Hematopoietic multipotent progenitor cell treated with erythropoietin and hydrocortisone succinate and interleukin-3 and kit ligand, for 17 days (in vitro differentiated cells): Measurements from ENCODE around the gene RSPH6A.

Experiments used
- DNase-seq: peaks from one replicate; pipeline ENCODE4 v3.0.0-alpha.2; 2015; ENCODE audit warnings: low spot score

RSPH6A gene

GRCh38 chr19:45814851-45815480, at the start of gene RSPH6A:
Gene RSPH6A, minus strand, starts transcription at chr19:45815308. Its CDS starts 132 bp downstream, at chr19:45815176.
- DNase-seq: no peak

DNA sequence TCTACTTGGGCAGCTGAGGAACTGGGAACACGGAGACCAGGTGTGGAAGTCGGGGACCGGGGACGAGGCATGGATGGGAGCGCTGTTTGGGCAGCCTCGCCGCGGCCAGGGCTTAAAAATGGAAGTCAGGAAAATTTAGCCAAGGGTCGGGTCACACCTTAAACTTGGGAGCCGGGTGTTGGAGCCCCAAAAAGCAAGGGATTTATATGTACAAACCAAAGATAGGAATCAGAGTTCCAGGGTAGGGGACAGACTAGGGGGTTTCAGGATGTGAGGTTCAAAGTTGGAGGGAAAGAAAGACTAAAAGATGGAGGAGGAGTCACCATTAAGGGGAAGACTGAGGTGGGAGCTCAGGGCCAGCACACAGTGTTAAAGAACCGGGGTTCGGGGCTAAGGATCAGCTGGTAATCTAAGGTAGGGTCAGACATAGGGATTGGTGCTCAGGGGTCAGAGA, 49.5 kb upstream of the RSPH6A start:
- no peak for DNase-seq

DNA sequence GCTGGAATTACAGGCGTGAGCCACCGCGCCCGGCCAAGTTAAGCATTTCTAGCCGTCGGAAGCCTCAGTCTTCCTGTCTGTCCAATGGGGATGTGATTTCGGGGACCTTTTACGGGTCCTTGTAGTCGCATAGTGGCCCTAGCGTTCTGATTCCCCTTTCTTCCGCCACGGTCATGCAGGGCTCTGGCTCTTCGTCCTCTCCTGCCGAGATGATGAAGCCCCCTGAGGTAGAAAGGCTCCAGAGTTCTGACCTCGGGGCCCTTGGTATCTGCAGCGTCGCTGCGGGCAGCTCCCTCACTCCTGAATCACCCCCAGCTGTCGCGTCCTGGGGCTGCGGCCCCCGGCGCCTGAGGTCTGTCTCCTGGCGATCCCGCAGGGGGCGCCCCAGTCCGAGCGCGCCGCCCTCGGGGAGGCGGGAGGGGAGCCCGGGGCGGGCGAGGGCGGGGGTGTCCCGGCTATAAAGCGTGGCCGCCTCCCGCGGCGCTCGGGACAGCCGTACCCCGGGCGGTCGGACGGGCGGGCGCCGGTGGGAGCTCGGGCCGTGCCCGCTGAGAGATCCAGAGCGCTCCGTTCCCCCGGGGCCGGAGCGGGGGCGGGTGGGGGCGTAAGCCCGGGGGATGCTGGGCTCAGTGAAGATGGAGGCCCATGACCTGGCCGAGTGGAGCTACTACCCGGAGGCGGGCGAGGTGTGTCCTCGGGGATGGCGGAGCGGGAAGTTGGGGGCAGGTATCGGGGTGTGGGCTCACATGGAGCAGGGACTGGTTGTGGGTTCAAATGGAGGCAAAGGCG, 48.9 kb upstream of the RSPH6A start, which contains the start of gene FOXA3:
FOXA3 (plus strand) TSS at position 487 of the 789 bp plus-strand sequence; CDS start at position 618, 131 bp downstream.
- DNase-seq: peak; percentile 44

GRCh38 chr19:45863335-45863839, 48.3 kb upstream of the RSPH6A start:
- DNase-seq: no peak

DNA sequence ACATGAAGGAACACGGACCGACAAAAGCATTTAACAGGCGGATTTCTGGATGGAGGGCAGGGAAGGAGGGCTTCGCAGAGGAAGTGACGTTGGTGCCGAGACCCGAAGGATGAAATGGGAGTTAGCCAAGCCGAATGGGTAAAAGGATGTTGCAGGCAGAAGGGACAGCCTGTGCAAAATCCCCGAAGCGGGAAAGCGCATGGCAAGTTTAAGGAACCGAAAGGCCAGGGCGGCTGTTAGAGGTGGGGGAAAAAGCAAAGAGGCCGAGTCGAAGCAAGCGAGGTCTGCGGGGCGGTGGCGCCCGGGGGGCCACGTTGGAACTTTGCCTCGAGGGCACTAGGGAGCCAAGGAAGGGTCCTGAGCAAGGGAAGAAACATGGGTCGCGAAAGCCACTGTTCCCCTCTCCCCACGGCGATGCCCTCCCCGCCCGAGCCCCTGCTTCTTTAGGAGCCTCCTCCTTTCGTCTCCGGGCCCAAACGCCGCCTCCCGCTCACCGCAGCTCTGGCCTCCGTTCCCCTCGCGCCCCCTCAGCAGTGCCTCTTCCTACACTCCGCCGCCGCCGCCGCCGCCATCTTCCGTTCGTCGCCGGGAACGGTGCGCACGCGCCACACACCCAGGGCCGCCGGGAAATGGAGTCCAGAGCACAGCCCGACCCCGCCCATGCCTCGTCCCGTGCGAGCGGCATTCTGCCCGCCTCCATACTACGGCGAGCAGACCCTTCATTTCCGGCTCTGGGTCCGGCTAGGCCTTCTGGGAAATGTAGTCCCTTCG, 47.6 kb upstream of the RSPH6A start, which contains the start of gene SYMPK:
SYMPK (minus strand) TSS at position 584 of the 771 bp plus-strand sequence. CDS start 8,652 bp downstream, outside the sequence.
- peak; percentile 98 for DNase-seq

DNA sequence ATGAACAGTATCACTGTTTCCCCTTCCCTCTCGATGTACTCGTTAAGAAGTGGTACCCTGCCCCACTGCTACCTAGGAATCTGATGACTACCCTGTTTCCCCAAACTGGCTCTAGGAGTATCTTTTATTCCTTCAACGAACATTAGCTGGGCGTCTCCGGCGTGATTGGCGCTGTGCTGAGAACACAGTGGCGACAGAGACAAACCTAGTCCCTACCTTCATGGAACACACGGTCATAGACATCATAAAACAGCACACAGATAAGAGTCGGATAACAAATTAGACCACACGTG, 47.1 kb upstream of the RSPH6A start:
- DNase-seq: no peak

GRCh38 chr19:45860359-45861259, 45.5 kb upstream of the RSPH6A start:
- no peak for DNase-seq

DNA sequence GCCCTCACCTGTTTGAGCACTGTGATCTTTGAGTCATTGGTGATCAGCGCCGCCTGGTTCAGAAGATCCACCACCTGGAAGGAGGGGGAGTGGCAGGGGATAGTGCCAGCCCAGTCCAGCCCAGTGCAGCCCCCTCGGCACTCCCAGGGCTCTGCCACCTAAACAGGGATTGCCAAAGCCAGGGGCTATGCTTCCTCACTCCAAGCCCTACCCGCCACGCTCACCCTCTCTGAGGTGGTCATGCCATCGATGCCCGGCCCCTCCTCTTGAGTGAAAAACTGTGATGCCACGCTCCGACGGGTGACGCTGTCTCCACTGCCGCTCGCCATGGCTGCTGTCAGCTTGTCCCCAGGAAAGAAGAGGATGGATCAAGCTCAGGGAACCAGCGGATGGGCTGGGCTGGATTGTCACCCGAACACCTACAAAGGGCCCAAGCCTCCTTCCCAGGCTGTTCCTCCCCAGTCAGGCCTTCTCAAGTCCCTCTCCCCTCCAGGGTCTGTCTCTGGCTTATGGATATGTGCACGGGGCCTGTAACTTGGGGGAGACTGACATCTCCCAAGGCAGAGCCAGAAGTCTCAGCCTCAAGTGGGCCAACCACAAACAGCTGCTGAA, 39.2 kb upstream of the RSPH6A start:
- no peak for DNase-seq

- no peak for DNase-seq
Observed at GRCh38 chr19:45852983-45853382, 37.9 kb upstream of the RSPH6A start.

GRCh38 chr19:45852145-45852750, 37.1 kb upstream of the RSPH6A start:
- no peak for DNase-seq

- no peak for DNase-seq
Observed at GRCh38 chr19:45848922-45849321, 33.8 kb upstream of the RSPH6A start.

DNA sequence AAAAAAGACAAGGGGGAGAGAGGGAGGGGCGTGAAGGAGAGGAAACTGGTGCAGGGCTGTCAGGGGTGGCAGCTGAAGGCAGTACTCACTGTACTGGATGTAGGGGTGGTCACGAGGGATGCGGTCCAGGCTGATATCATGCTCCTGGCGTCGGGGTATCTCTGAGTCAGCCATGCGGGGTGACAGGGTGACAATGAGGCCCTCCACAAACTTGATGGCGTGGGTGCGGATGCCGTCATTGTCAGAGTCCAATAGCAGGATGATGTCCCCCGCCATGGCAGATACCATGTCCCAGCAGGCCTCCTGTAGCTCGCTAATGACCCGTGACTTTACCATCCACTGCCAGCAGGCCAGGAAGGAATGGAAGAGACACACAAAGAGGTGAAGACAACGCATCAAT, 32.6 kb upstream of the RSPH6A start:
- DNase-seq: no peak

DNA sequence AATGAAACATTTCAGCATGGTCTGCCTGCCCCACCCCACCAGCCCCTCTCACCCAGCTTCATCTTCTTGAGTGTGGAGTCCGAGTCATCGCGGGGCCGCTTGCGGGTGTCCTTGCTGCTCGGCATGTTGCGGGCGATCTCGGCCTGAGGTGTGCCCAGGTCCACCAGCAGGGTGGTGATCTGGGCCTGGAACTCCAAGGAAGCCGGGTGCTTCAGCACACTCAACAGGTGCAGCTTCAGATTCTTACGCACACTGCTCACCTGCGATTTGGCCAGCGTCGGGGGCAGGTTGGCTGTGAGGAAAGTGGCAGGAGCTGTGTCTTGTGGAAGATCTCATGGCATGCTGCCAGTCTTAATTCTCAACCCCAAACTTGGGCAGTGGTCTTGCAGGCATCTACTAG, 27.1 kb upstream of the RSPH6A start:
- no peak for DNase-seq

DNA sequence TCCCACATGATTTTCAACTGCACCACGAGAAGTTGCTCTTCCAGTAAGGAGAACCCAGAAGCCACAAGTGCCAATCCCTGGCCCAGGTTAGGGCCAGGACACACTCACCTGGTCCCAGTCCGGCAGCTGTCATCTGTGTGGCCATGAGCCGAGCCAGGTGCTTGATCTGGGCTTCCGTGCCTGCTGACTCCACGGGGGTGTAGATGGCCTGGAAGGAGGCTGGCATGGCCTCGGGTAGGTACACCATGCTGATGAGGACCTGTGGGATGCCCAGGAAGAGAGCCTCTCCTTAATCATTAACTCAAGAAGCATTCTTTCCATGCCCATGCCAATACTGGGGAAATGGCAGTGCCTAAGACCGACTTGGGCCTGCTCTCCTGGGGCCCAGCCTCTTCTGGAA, 19.9 kb upstream of the RSPH6A start:
- no peak for DNase-seq

GRCh38 chr19:45828945-45829344, 13.8 kb upstream of the RSPH6A start:
- DNase-seq: no peak

- no peak for DNase-seq
Observed at GRCh38 chr19:45828523-45828922, 13.4 kb upstream of the RSPH6A start.

DNA sequence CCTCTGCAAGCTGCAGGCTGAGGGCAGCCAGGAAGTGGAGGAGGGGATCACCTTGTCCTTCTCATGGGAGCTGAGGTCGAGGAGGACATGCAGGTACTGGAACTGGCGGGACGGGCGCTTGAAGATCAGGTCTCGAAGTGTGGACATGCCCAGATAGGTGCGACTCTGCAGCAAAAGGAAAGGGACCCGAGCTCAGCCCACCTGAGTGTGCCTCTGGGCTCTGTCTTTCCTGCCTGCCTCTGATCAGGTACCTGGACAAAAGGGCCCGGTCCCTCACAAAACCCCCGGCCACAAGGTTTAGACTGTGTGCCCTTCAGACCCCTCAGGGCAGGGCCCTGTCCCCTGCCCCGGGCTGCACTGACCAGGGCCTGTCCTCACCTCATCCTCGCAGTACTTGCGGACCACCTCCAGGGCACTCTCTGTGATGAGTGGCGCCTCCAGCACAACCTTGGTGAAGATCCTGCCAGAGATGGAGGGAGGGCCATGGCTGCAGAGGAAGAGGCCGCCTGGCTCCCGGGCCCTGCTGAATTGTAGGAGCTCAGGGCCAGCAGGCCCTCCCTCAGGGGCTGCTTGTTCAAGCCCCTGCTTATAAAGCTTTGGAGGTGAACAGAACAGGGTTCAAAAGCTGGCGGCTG, 12.5 kb upstream of the RSPH6A start:
- no peak for DNase-seq

DNA sequence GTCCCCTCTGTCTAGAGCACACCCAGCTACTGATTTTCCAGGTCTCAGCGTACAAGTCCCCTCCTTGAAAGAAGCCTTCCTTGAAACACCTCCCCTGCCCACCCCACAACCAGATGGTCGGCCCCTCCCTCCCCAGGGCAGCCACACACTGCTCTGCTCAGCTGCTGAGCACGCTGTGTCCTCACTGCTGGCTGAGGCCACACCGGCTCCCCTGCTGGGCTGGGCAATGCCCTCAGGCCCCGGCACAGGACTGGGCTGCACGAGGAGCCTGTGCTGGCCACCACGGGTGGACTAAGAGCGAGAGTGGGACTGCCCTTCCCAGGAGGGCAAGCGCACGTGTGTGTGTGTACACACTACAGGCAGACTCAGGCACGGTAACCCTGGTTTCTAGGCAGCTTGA, 11.8 kb upstream of the RSPH6A start:
- no peak for DNase-seq

- DNase-seq: no peak
Observed at GRCh38 chr19:45825917-45826893, 11.1 kb upstream of the RSPH6A start.
